ENCODE data around the gene DCC. TPM values are rescaled to one million over a fixed set of nuclear protein-coding genes. Genes with fewer than 3 reads are reported as not detected.

Gene DCC
- total RNA-seq, 1 donor from 2014 or later = not detected

GRCh38 chr18:52861558-52861957 lies 521.6 kb downstream of the DCC start:
- no peak for DNase-seq (ENCODE audit: low spot score)
- intact Hi-C loops (cut with DNase I) = no loop called here

- DNase-seq (ENCODE audit: low spot score) = no peak
- intact Hi-C loops (cut with DNase I) = no loop called here
Measured at GRCh38 chr18:52869349-52869923, 529.4 kb downstream of the DCC start.

- intact Hi-C loops (cut with DNase I) = no loop called here
Measured at GRCh38 chr18:52869942-52870907, 530.2 kb downstream of the DCC start.

GRCh38 chr18:52874774-52875173 lies 534.8 kb downstream of the DCC start:
- intact Hi-C loops (cut with DNase I) = no loop called here
- no peak for DNase-seq (ENCODE audit: low spot score)

More at GRCh38 chr18:52869942-52870907, 530.2 kb downstream of the DCC start:
- DNase-seq (ENCODE audit: low spot score) = no peak

GRCh38 chr18:52875725-52876124 lies 535.7 kb downstream of the DCC start:
- intact Hi-C loops (cut with DNase I) = no loop called here
- no peak for DNase-seq (ENCODE audit: low spot score)

GRCh38 chr18:52888014-52888413 lies 548.0 kb downstream of the DCC start:
- no peak for DNase-seq (ENCODE audit: low spot score)
- intact Hi-C loops (cut with DNase I) = no loop called here

- intact Hi-C loops (cut with DNase I) = no loop called here
- no peak for DNase-seq (ENCODE audit: low spot score)
Measured at GRCh38 chr18:52894801-52895200, 554.8 kb downstream of the DCC start.

GRCh38 chr18:52897611-52898484 lies 557.9 kb downstream of the DCC start:
- no peak for DNase-seq (ENCODE audit: low spot score)
- intact Hi-C loops (cut with DNase I) = no loop called here

GRCh38 chr18:52898485-52899058 lies 558.6 kb downstream of the DCC start:
- intact Hi-C loops (cut with DNase I) = no loop called here
- DNase-seq (ENCODE audit: low spot score) = no peak

GRCh38 chr18:52902188-52902587 lies 562.2 kb downstream of the DCC start:
- intact Hi-C loops (cut with DNase I) = no loop called here
- DNase-seq (ENCODE audit: low spot score) = no peak

- intact Hi-C loops (cut with DNase I) = no loop called here
- no peak for DNase-seq (ENCODE audit: low spot score)
Measured at GRCh38 chr18:52903857-52904256, 563.9 kb downstream of the DCC start.

GRCh38 chr18:52907543-52908308 lies 567.7 kb downstream of the DCC start:
- no peak for DNase-seq (ENCODE audit: low spot score)
- intact Hi-C loops (cut with DNase I) = no loop called here

GRCh38 chr18:52914148-52914547 lies 574.2 kb downstream of the DCC start:
- intact Hi-C loops (cut with DNase I) = no loop called here
- DNase-seq (ENCODE audit: low spot score) = no peak

- intact Hi-C loops (cut with DNase I) = no loop called here
- DNase-seq (ENCODE audit: low spot score) = no peak
Measured at GRCh38 chr18:52920665-52921064, 580.7 kb downstream of the DCC start.

GRCh38 chr18:52933356-52933755 lies 593.4 kb downstream of the DCC start:
- intact Hi-C loops (cut with DNase I) = no loop called here
- DNase-seq (ENCODE audit: low spot score) = no peak

- intact Hi-C loops (cut with DNase I) = no loop called here
Measured at GRCh38 chr18:52936931-52937330, 596.9 kb downstream of the DCC start.

GRCh38 chr18:52937840-52938239 lies 597.8 kb downstream of the DCC start:
- intact Hi-C loops (cut with DNase I) = no loop called here
- no peak for DNase-seq (ENCODE audit: low spot score)

More at GRCh38 chr18:52936931-52937330, 596.9 kb downstream of the DCC start:
- no peak for DNase-seq (ENCODE audit: low spot score)

GRCh38 chr18:52945552-52945951 lies 605.6 kb downstream of the DCC start:
- intact Hi-C loops (cut with DNase I) = no loop called here
- DNase-seq (ENCODE audit: low spot score) = no peak

GRCh38 chr18:52948868-52949444 lies 609.0 kb downstream of the DCC start:
- DNase-seq (ENCODE audit: low spot score) = no peak
- intact Hi-C loops (cut with DNase I) = no loop called here

Data from cardiac septum (tissue), 1 donor.